Activated T-helper 9 cell treated with anti-CD3 and anti-CD28 coated beads, Interleukin-2, amount 50 U/mL, for 16 hours (primary cell): ENCODE measurements around the gene FAM171A2.
"Not testable (repeated sequence)": the region's sequence is repeated elsewhere in the genome, so short reads cannot be mapped to it uniquely, and the experiment has no call there.

Source experiments
- DNase-seq: peaks from one replicate; pipeline ENCODE4 v3.0.0-alpha.2; 2020; ENCODE audit warnings: low read depth

FAM171A2 gene

GRCh38 chr17:44363613-44364159 lies at the start of gene FAM171A2:
Gene FAM171A2, minus strand, starts transcription at chr17:44363853. Its CDS starts 139 bp downstream, at chr17:44363714.
- peak; percentile 57 for DNase-seq

GRCh38 chr17:44409309-44410028 lies 45.8 kb upstream of the FAM171A2 start:
- no peak for DNase-seq

- DNase-seq = no peak
Measured at GRCh38 chr17:44408786-44409185, 45.1 kb upstream of the FAM171A2 start.

DNA sequence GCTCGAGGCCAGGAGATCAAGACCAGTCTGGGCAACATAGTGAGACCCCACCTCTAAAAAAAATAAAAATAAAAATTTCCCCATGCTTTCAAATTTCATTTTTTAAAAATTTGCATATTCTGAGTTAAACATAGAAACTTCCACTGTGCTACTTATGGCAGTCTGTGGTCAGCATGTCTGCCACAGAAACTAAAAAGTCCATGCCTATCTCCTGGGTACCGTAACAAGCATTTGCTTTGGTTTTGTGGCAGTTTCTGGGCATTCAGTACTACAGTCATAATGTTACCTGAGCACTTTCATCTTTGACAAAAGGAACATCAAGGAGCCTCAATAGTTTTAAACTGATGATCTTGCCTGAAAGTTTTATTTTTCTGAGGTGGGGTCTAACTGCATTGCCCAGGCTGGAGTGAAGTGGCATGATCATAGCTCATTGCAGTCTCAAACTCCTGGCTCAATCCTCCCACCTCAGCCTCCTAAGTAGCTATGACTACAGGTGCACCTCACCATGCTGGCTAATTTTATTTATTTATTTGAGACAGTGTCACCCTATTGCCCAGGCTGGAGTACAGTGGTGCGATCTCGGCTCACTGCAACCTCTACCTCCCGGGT lies 39.0 kb upstream of the FAM171A2 start:
- DNase-seq = no peak

- no peak for DNase-seq
Measured at GRCh38 chr17:44400226-44400847, 36.7 kb upstream of the FAM171A2 start.

DNA sequence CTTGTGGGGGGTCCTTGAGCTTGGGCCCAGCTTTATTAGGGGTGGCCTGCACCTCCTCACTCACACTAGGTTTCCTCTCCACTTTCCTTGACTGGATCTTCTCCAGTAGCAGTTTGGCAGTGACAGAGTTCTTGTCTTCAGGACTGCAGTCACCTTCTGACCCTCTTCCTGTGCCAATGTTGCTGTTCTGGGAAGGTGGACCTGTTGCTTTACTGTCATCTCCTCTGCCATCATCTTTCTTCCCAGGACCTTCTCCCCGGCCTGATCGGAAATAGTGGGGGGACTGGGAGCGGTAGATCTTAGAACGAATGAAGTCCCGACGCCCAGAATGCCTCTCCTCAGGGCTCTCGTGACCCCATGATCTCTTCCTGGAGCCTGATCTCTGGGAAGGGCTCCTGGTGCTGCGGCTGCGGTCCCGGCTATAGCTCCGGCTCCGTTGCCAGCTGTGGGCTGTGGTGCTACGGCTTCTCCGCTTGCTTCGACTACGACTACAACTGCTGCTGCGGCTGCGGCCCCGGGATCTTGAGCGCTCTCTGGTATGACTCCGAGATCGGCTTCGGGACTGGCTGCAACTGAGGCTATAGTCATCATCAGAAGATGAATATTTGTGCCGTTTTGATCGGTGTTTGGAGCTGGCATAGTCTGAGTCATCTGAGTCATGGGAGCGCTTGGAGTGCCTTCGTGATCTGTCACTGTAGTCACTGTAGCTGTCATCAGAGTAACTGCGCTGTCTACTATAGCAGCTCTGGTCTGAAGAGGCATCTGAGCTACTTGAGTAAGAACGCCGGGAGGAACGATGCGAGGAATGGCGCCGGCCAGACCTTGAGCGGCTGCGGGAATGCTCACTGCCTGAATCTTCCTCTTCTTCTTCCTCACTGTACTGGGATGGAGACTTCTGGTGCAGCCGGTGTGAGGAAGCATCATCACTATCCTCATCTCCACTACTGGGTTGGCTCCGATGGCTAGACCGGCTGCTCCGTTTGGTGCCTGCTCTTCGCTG lies 35.3 kb upstream of the FAM171A2 start:
- no peak for DNase-seq

GRCh38 chr17:44397479-44398440 lies 34.1 kb upstream of the FAM171A2 start:
- DNase-seq = no peak

DNA sequence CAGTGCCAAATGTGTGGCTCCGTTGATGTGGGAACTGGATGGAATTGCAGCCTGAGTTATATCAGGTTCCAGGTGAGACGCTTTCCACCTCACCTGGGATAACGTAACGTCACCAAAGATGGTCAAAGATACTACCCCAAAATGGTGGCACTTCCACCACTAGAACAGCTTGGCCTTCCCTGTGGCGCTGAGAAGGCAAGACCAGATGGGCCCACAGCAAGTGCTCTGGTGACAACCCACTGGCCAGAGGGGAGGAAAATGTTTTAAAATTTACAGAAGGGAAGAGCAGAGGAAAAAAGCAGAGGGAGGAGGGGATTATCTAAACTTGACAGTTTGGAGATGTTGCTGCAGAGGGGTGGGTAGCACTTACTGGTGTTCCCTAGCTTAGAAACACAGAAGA lies 33.3 kb upstream of the FAM171A2 start:
- no peak for DNase-seq

- DNase-seq = no peak
Measured at GRCh38 chr17:44394833-44395232, 31.2 kb upstream of the FAM171A2 start.

GRCh38 chr17:44394112-44394511 lies 30.5 kb upstream of the FAM171A2 start:
- DNase-seq = not testable (repeated sequence)

DNA sequence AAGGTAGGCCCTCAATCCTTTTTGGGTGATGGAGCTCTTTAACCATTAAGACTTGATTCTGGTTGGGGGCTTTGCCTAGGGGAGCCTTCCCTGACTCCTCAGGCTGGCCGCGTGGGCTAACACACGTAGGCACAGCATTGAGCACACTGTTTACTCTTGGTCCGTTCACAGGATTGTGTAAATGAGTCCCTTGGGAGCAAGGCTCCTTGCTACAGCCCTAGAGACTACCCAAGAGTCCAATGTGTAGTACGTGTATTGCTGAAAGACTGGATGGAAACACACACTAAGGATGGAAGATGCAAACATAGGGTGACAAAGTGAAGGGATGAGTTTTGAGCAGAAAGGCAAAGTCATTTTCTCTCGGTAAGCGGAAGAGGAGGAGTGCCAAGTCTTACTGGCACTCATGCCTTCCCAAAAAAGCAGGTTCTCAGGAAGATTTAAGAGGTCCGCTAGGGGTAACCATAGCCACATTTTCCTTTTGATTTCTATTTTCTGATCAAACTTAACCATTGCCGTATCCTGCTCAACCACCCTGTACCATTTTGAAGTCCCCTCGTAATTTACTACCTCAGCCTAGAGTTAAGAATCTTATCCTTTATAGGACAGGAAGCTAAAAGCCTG lies 26.7 kb upstream of the FAM171A2 start:
- no peak for DNase-seq

DNA sequence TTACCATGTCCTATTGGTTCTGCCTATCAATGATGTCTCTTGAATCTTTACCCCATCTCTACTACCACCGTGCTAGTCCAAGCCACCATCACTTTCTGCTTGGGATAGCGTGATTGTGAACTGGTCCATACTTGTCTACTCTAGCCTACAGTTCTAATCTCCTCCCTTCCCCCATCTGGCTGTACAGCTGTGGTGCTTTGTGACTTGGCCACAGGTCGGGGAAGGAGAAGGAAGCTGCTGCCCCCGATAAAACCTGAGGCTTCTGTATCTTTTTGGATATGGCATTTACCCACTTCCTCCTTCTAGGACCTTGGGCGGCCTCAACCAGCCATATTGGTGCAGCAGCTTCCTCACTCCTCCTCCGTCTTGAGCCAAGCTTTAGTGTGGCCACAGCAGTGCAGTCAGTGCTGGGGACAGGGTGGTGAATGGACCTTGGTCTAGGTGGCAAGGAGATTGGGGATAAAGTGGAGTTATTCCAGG lies 26.1 kb upstream of the FAM171A2 start:
- DNase-seq = no peak

DNA sequence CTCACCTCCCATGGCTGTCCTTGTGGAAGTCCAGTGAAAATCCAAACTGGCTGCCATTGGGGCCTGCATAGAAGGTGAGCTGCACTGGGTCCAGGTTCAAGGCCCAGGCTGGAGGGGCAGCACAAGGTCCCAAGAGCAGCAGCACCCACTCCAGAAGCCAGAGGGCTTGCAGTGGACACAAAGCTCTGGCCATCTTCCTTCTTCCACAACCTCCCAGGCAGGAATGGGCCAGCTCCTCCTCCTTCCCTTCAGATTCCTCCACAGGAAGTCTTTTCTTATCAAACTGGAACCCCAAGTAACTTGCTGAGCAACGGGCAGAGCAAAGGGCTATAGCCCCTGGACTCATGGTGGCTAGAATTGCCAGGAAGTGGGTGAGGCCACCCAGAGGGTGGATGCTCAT lies 25.6 kb upstream of the FAM171A2 start, which contains the start of gene ITGA2B:
Gene ITGA2B, minus strand, starts transcription at position 369 of the 400 bp plus-strand sequence. Its CDS starts 176 bp downstream, at position 193.
- DNase-seq = no peak

- DNase-seq = no peak
Measured at GRCh38 chr17:44387804-44388203, 24.2 kb upstream of the FAM171A2 start.

DNA sequence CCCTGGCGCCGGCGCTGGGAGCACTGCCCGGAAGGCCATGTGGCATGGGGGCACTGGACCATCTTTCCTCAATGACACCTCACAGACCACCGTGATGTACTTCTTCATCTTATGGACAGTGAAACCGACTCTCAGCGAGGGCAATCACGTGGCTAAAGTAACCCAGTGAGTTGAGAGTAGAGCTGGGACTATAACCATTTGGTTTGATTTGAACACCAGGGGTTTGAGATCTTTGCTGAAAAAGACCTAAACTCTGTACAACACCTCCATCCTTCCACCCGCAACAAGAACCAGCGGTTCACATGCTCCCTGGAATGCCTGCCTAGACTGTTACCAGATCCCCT lies 22.5 kb upstream of the FAM171A2 start:
- DNase-seq = no peak

- peak; percentile 75 for DNase-seq
Measured at GRCh38 chr17:44385287-44386181, 21.9 kb upstream of the FAM171A2 start.

- DNase-seq = no peak
Measured at GRCh38 chr17:44384823-44385286, 21.2 kb upstream of the FAM171A2 start.

DNA sequence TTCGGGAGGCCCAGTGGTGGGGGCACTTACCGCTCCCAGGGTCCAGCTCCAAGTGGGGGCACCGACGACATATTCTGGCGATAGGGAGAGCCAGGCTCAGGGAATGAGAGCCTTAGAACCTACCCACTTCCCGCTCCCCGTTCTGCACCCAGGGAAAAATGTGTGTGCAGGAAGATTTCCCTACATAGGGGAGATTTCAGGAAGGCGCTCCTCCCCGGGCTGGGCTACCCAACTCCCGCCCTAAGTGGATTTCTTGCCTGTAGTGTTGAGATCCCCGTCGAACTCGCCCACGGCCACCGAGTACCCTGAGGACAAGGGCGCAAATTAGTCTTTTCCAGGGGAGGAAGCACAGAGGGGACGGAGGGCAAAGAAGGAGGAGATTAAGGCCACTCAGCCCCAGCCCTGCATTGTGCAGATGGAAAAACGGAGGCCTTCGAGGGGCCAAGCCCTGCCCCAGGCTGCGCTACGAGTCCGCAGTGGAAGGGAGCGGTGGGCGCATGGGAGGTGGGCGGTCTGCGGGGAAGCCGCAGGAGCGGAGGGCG lies 20.7 kb upstream of the FAM171A2 start:
- no peak for DNase-seq
